Naive thymus-derived CD8-positive, alpha-beta T cell (primary cell): ENCODE data around the gene KIRREL3. TPM values are rescaled to one million over a fixed set of nuclear protein-coding genes. Genes with fewer than 3 reads are reported as not detected.

ENCODE experiments used
- ATAC-seq, 2 donors: fragments of 150-1000 bp; cut with Tn5 transposase in 1 of 2; sonication (Bioruptor Pico), chemical (Tn5 transposase) in 1 of 2; 1 replicate in 1 of 2; 2 replicates in 1 of 2; pipeline ENCODE4 v1.10.0; 2021; ENCODE audit warnings: mild to moderate bottlenecking in 2 of 2, moderate library complexity in 2 of 2
- POLR2A ChIA-PET: fragments of 350-600 bp; sonication (Branson Sonifier 250); formaldehyde crosslinking; loops from one replicate; lab custom pipeline; 2021; ENCODE audit warnings: antibody characterized with exemption; lab: Charles Lee
- DNase-seq, 10 donors: peaks; one replicate each; pipeline versions ENCODE4 v3.0.0 to v3.0.0-alpha.2; 2020 to 2022
- H3K27ac Mint-ChIP-seq, 10 donors: one replicate each; pipeline ENCODE4 v1.8.0; 2020 to 2022; ENCODE audit warnings: mild to moderate bottlenecking in 10 of 10, mixed read lengths in 10 of 10, moderate library complexity in 4 of 10, inconsistent platforms in 1 of 10
- H3K27me3 Mint-ChIP-seq, 5 donors: one replicate each; pipeline ENCODE4 v1.8.0; 2021 to 2022; ENCODE audit warnings: mixed read lengths in 5 of 5
- H3K36me3 Mint-ChIP-seq, 3 donors: one replicate each; pipeline ENCODE4 v1.8.0; 2020 to 2022; ENCODE audit warnings: mixed read lengths in 3 of 3, mild to moderate bottlenecking in 2 of 3, inconsistent platforms in 1 of 3
- H3K4me1 Mint-ChIP-seq, 4 donors: one replicate each; pipeline ENCODE4 v1.8.0; 2021 to 2022; ENCODE audit warnings: mixed read lengths in 4 of 4
- H3K4me3 Mint-ChIP-seq, 10 donors: one replicate each; pipeline ENCODE4 v1.8.0; 2020 to 2022; ENCODE audit warnings: mild to moderate bottlenecking in 10 of 10, mixed read lengths in 10 of 10, moderate library complexity in 6 of 10, inconsistent platforms in 1 of 10
- H3K9me3 Mint-ChIP-seq, 9 donors: one replicate each; pipeline ENCODE4 v1.8.0; 2020 to 2022; ENCODE audit warnings: mixed read lengths in 9 of 9, mild to moderate bottlenecking in 3 of 9, inconsistent platforms in 1 of 9, moderate library complexity in 1 of 9
- polyA plus RNA-seq, 3 donors: library from polyadenylated mRNA; unstranded; fragments of 300-500 nt; fragmentation: Illumina TruSeq; gene quantifications; one replicate each; pipeline ENCODE4 v1.2.3, GENCODE V29; 2021
- total RNA-seq, 8 experiments: library from RNA in 2 of 8; stranded (reverse) in 2 of 8; gene quantifications; one replicate each; pipeline ENCODE4 v1.2.3 and lab custom pipeline; 2021 to 2026

The KIRREL3 gene
- total and polyA plus RNA-seq, 5 experiments from 2014 or later, result not detected

DNA sequence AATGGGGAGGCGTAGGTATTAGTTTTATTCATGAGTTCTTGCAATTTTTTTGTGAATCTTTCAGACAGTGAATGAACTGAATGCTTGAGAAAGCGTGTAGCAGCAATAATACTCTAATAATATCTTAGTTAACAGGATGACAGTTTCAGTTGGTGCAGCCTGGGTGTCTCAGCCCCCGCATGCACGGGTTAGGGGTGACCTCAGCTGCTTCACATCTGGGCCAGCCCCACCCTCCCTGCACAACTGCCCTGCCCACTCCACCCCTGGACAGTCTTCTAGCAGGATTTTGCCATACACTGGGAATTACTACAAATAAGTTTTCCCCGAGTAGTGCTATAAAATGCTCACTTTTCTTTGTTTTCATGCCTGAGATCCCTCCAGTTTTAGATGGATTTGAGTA is 561.9 kb downstream of the KIRREL3 start:
- Mint-ChIP-seq H3K4me1 (peaks cover 0 to 9% (median 6%) of the 10 kb centered on the region in 4 donors), H3K36me3 (no peaks in the 10 kb centered on the region), H3K9me3 (no peaks in the 10 kb centered on the region), H3K27me3 (peaks cover 0 to 18% (median 16%) of the 10 kb centered on the region in 5 donors), H3K4me3 (no peak overlapping the region), H3K27ac (no peak overlapping the region)
- ATAC-seq (no peak), DNase-seq (no peak)
- POLR2A ChIA-PET, result no interaction called here

DNA sequence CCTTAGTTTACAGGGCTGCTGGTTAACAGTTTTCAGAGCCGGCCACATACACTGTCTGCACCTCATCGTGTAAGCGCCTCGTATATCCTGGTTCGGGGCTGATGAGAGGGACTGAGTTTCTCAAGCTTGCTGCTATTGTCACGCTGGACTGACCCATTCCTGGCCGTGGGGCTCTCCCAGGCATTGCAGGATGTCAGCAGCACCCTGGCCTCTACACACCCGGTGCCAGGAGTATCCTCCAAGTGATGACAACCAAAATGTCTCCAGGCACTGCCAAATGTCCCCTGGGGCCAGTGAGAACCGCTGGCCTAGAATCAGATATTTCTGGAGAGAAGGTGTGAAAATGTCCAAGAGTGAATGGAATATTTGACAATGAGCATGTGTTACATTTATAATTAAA is 562.3 kb downstream of the KIRREL3 start:
- ATAC-seq (no peak), DNase-seq (peak in 1 of 10 donors; percentile 37)
- Mint-ChIP-seq H3K4me3 (no peak overlapping the region), H3K4me1 (peaks cover 0 to 9% (median 6%) of the 10 kb centered on the region in 4 donors), H3K27ac (no peak overlapping the region), H3K36me3 (no peaks in the 10 kb centered on the region), H3K9me3 (no peaks in the 10 kb centered on the region), H3K27me3 (peaks cover 0 to 14% (median 13%) of the 10 kb centered on the region in 5 donors)
- POLR2A ChIA-PET, result no interaction called here

DNA sequence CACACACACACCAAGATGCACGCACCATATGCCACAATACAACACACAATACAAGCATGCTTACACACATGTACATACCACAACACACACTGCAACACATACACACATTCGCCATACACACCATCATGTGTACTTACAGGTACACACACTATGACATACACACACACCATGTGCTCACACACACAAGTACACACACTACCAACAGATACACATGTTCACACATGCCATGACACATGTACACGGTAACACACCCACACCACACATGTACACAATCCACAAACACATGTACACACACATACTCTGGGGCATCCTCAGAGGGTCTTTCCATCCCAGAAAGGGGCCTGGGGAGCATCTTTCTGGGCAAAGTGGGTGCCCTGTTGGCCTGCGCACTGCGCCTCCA is 562.8 kb downstream of the KIRREL3 start:
- Mint-ChIP-seq H3K9me3 (no peaks in the 10 kb centered on the region), H3K36me3 (no peaks in the 10 kb centered on the region), H3K27ac (no peak overlapping the region), H3K27me3 (peaks cover 0 to 12% (median 10%) of the 10 kb centered on the region in 5 donors), H3K4me3 (no peak overlapping the region), H3K4me1 (peaks cover 0 to 9% (median 6%) of the 10 kb centered on the region in 4 donors)
- ATAC-seq (no peak), DNase-seq (no peak)
- POLR2A ChIA-PET, result no interaction called here

DNA sequence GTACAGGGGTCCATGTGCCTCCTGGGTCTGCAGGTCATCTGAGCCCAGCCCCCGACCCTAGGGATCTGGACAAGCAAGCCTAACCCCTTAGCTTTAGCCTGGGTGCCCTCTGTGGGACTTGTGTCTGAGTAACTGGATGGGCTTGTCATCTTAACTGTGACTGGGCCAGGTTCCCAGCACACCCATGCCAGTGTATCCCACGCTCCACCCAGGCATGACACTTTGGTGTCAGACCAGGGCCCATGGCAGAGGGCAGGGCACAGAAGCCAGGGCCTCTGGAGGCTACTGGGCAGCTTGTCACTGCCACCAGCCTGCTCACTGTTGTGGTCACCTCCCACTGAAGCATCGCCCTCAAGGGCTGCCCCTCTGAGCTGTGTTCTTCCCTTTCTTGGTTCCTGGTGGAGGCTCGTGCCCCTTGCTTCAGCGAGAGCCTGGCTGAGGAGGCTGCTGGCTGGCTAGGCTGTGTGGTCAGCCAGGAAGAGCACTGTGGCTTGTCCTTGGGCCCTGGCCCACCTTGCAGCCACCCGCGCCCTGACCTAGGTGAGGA is 564.3 kb downstream of the KIRREL3 start:
- no peak overlapping the region for H3K27ac Mint-ChIP-seq
- DNase-seq (no peak), ATAC-seq (no peak)
- H3K9me3 Mint-ChIP-seq, result no peaks in the 10 kb centered on the region
- POLR2A ChIA-PET, result no interaction called here
- H3K4me3 Mint-ChIP-seq, result no peak overlapping the region
- peaks cover 0 to 9% (median 6%) of the 10 kb centered on the region in 4 donors for H3K4me1 Mint-ChIP-seq
- peaks cover 0 to 10% (median 5%) of the 10 kb centered on the region in 5 donors for H3K27me3 Mint-ChIP-seq
- no peaks in the 10 kb centered on the region for H3K36me3 Mint-ChIP-seq

DNA sequence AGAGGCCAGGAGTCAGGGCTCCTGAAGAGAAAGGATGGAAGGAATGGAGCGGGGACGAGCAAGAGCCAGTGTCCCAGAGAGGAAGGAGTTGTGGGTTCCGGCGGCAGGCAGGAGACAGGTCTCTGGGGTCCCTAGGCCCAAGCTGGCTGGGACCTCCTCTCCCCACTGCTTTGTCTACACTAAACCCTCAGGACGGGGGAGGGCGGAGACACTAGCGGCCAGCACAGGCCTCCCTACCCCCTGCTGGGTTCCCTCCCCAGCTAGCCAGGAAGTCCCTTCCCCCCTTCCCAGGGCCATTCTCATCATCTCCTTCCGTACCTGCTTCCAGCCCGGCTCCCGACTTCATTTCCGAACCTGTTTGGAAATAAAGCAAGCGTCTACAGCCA is 565.6 kb downstream of the KIRREL3 start:
- H3K27me3 Mint-ChIP-seq, result peaks cover 0 to 4% (median 0%) of the 10 kb centered on the region in 5 donors
- H3K4me1 Mint-ChIP-seq, result no peaks in the 10 kb centered on the region
- no peak overlapping the region for H3K4me3 Mint-ChIP-seq
- DNase-seq, result no peak
- ATAC-seq, result no peak
- no peaks in the 10 kb centered on the region for H3K9me3 Mint-ChIP-seq
- H3K27ac Mint-ChIP-seq, result peak overlapping the region in 1 of 10 donors; percentile 45
- POLR2A ChIA-PET, result no interaction called here
- H3K36me3 Mint-ChIP-seq, result no peaks in the 10 kb centered on the region

DNA sequence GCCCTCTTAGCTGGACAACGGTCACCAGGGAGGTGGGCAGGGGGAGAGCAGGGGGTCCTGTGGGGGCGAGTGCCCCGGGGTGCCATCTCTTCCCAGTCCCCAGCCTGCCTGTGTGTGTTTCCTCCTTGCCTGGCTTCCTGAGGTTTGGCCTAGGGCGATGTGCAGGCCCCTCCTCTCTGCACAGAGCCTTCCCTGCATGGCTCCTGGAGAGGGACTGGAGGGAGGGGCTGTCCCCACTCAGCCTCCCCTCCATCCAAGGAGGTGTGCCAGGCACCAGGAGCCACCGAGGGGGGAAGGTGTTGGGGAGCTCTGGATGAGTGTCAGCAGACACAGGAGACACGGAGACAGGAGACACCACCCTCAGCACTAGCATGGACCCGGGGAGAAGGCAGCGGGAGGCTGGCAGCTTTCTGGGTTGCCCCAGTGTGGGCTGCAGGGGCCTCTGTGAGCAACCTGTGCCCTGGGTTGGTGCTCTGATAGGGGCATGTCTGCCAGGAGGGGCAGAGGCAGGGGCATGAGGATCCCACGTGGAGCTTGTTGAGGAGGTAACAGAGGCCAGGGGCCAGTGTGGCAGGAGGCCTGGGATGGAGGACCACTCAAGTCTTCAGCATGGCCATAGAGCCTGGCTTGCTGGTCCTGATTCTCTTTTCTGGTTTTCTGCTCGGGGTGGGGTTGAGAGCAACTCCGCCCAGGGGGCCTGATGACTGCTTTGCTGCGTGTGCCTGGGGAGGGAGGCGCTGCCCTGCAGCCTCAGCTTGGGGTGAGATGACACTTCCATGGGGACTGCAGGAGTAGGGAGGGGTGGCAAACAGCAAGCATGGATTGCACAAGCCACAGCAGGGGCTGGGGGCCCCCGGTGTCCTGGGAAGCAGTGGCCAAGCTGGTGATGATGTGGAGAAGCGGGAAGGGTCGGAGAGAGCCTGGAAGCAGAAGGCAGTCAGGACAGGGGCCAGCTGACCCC is 566.3 kb downstream of the KIRREL3 start:
- Mint-ChIP-seq H3K9me3 (no peaks in the 10 kb centered on the region), H3K4me3 (peak overlapping the region in 1 of 10 donors; percentile 29), H3K36me3 (no peaks in the 10 kb centered on the region), H3K27ac (peak overlapping the region in 1 of 10 donors; percentile 45), H3K4me1 (no peaks in the 10 kb centered on the region), H3K27me3 (no peaks in the 10 kb centered on the region)
- POLR2A ChIA-PET, result no interaction called here
- no peak for DNase-seq
- ATAC-seq, result no peak

DNA sequence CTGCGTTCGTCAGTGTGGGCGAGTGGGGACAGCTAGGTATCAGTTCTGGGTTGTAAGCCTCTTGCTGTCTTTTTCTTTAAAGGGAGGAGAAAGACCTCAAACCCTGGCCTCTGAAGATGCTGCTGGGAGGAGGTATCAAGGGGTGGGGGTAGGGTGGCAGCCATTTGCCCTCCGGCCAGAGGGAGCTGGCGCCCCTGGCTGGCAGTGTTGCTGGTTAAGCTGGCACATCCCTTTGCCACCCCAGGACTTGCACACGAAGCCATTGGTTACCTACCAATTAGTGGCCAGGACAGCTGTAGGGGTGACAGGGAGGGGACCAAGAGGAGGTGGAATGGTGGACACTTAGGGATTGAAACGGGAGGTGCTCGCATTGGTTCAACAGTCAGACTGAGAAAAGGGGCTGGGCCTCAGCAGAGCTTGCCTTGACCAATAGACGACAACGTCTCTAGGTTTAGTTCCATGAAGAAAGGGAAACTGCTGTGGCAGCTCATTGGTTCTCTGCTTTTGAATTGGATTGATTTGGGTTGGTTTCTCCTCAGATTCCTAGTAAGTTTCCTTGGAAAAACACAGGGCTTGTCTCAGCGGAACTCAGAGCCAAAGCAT is 567.2 kb downstream of the KIRREL3 start:
- H3K36me3 Mint-ChIP-seq, result no peaks in the 10 kb centered on the region
- POLR2A ChIA-PET, result no interaction called here
- H3K4me3 Mint-ChIP-seq, result no peak overlapping the region
- H3K27ac Mint-ChIP-seq, result no peak overlapping the region
- H3K4me1 Mint-ChIP-seq, result no peaks in the 10 kb centered on the region
- DNase-seq, result no peak
- H3K27me3 Mint-ChIP-seq, result no peaks in the 10 kb centered on the region
- no peaks in the 10 kb centered on the region for H3K9me3 Mint-ChIP-seq
- ATAC-seq, result no peak

DNA sequence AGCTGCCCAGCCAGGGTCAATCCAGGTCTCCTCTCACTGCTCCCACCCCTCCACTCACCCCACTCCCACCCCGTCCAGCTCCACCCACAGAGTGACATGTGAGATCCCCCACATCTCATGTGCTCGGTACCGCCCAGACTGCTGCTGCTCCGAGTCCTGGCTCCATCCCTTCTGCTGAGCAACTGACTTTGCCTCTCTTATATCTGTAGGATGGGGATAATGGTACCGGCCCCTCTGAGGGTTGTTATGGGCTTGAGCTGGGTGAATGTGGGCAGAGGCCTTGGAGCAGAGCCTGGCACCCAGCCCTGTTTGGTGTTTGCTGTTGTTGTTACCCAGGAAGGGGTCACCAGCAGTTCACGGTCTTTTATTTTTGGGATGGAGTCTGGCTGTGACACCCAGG is 568.0 kb downstream of the KIRREL3 start:
- Mint-ChIP-seq H3K36me3 (no peaks in the 10 kb centered on the region), H3K4me1 (no peaks in the 10 kb centered on the region), H3K9me3 (no peaks in the 10 kb centered on the region), H3K27me3 (no peaks in the 10 kb centered on the region), H3K27ac (no peak overlapping the region), H3K4me3 (no peak overlapping the region)
- ATAC-seq, result no peak
- no peak for DNase-seq
- POLR2A ChIA-PET, result no interaction called here

DNA sequence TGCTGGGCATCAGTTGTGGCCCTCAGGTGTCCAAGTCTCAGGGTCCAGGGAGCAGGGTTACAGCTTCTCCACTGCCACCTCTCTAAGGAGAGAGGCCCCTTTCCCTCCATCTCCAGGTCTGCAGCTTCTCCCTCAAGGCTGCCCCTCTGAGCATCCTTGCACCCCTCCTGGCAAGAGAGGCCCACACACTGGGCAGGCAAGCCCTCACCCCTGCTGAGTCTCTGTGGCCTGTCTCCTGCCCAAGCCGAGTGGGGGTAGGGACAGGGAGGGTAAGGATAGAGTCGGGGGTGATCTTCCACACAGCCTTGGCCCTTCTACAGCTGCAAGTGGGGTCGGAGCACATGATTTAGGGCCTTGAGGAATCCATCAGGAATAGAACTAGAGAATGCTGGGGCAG is 568.5 kb downstream of the KIRREL3 start:
- Mint-ChIP-seq H3K4me3 (no peak overlapping the region), H3K36me3 (no peaks in the 10 kb centered on the region), H3K9me3 (no peaks in the 10 kb centered on the region), H3K27ac (no peak overlapping the region), H3K27me3 (no peaks in the 10 kb centered on the region), H3K4me1 (peaks cover 0 to 3% (median 0%) of the 10 kb centered on the region in 4 donors)
- ATAC-seq (no peak), DNase-seq (no peak)
- POLR2A ChIA-PET, result no interaction called here

DNA sequence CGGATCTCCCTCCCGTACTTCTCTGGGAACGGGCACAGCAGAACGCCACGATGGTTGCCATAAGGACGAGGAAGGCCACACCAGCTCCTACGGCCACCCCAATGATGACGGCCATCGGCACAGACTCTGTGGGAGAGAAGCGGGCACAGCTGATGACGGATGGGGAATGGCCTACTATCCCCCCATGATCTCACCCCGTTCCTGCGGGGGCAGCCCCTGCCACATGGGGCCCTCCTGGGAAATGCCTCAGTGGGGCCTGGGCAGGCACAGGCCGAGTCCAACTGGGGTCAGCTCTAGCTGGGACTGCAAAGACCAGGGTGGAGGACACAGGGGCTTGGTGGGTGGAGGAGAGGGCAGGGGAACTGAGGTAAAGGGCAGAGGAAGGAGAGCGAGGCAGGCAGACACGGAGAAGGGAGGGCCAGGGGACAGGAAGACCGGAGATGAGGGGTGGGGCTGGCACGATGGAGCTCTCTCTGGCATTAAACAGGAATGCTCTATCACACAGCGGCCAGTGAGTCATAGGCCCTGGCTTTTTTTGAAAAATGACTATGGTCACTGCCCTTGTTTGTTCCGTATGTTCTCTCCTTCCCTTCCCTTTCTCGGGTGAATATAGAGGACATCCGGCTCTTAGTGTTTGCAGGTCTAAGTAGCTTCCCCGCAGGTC is 569.0 kb downstream of the KIRREL3 start:
- Mint-ChIP-seq H3K9me3 (no peaks in the 10 kb centered on the region), H3K4me1 (peaks cover 0 to 8% (median 0%) of the 10 kb centered on the region in 4 donors), H3K27ac (no peak overlapping the region), H3K4me3 (no peak overlapping the region), H3K27me3 (no peaks in the 10 kb centered on the region), H3K36me3 (no peaks in the 10 kb centered on the region)
- no peak for ATAC-seq
- no peak for DNase-seq
- POLR2A ChIA-PET, result no interaction called here

DNA sequence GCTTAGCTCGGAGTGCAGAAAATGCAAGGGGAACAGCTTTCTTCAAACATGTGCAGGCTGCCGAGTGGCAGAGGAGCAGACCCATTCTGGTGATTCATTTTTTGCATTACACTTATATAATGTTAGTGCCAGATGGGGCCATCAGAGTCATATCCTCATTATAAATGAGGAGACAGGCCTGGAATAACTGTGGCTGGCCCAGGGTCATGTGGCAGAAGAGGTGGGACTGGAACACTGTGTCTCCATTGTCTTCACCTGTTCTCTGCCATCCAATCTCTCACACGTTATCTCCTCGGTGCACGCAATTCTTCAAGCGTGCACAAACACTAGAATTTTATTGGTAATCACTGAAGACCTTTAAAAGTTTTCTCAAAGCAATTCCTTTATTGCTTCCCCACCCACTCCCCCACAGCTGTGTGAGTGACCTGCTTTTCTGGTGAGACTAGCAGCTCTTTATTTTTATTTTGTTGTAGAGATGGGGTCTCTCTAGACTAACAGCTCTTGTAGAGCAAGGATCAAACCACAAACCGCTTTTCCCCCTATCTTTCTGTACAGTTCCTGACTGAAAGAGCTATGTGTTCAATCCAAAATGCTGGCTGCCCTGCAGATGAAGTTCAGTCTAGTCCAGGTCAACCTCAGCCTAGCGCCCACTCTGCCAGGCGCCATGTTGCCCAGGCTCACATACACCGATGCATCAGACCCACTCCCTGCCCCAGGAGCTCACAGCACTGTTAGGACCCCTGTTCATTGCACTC is 569.8 kb downstream of the KIRREL3 start:
- POLR2A ChIA-PET, result no interaction called here
- Mint-ChIP-seq H3K9me3 (no peaks in the 10 kb centered on the region), H3K4me3 (no peak overlapping the region), H3K36me3 (no peaks in the 10 kb centered on the region), H3K27me3 (no peaks in the 10 kb centered on the region), H3K4me1 (peaks cover 0 to 8% (median 0%) of the 10 kb centered on the region in 4 donors), H3K27ac (peak overlapping the region in 1 of 10 donors; percentile 34)
- ATAC-seq (no peak), DNase-seq (no peak)
